ENCODE data around the gene CORO2A.

GRCh38 chr9:98154678-98155077, 37.8 kb downstream of the CORO2A start:
- TF ChIP-seq, protein P1, sequence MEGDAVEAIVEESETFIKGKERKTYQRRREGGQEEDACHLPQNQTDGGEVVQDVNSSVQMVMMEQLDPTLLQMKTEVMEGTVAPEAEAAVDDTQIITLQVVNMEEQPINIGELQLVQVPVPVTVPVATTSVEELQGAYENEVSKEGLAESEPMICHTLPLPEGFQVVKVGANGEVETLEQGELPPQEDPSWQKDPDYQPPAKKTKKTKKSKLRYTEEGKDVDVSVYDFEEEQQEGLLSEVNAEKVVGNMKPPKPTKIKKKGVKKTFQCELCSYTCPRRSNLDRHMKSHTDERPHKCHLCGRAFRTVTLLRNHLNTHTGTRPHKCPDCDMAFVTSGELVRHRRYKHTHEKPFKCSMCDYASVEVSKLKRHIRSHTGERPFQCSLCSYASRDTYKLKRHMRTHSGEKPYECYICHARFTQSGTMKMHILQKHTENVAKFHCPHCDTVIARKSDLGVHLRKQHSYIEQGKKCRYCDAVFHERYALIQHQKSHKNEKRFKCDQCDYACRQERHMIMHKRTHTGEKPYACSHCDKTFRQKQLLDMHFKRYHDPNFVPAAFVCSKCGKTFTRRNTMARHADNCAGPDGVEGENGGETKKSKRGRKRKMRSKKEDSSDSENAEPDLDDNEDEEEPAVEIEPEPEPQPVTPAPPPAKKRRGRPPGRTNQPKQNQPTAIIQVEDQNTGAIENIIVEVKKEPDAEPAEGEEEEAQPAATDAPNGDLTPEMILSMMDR (IDR thresholded peaks at IDR 0.05) = no peak
- no peak for TF ChIP-seq POLR2A (IDR thresholded peaks at IDR 0.05)

Measured in heart left ventricle (tissue), 13 donors.